Subcutaneous adipose tissue (tissue), 4 donors: ENCODE measurements around the gene WDCP. TPM values are rescaled to one million over a fixed set of nuclear protein-coding genes. Genes with fewer than 3 reads are reported as not detected.

Source experiments
- total RNA-seq, 4 donors: library from RNA; depleted of rRNA; stranded (reverse); fragments of >200 nt; gene quantifications; one replicate each; pipeline ENCODE4 v1.1.0, GENCODE V29; 2016
- TF ChIP-seq, protein P1 (sequence below): fragments of 450-650 bp; IDR thresholded peaks from one replicate; pipeline ENCODE4 v1.5.1; 2016; ENCODE audit warnings: low read depth, mild to moderate bottlenecking, control low read depth, antibody characterized with exemption, moderate library complexity

WDCP gene
- total RNA-seq, 4 donors from 2014 or later: 3.8 to 6.5 (median 5.1) TPM

DNA sequence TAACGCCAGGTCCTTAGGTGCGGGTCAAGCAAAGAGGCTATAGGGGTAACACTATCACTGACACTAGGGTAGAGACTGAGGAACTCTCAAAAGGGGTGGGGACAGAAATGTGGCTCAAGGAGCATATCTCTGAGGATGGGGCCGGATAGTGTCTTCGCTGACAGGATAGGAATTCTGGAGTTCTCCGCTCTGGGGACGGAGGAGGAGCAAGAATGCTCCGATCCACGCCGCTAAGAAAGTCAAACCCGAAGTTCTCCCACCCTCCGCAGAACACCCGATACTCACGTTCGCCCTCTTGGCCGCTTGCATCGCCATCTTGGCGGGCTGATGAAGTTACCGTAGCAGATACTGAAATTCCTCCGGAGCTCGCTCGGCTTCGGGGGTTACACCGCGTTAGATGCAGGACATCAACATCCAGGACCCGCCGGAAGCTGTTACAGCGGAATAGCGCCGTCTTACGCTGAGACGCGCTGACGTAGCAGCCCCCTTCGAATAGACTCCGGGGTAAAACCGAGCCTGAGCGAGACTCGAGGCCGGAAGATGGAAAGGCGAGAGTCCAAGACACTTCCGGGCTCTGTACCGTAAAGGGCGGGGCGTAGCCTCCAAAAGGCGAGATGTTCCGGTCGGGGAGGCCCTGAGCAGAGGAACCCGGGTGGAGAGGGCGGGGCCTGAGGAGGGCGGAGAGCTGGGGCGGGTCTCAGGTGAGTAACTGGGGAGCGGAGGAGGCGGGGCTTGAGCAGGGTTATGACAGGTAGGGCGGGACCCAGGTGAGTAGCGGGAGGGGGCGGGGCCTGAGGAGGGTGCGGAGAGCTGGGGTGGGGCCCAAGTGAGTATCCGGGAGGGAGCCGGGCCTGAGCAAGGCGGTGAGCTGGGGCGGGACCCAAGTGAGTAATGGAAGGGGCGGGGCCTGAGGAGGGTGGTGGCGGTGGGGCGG lies 29.0 kb upstream of the WDCP start, which contains the start of gene SF3B6:
SF3B6 (minus strand) TSS at position 412 of the 934 bp plus-strand sequence; CDS start at position 315, 97 bp downstream.
- TF ChIP-seq, protein P1, sequence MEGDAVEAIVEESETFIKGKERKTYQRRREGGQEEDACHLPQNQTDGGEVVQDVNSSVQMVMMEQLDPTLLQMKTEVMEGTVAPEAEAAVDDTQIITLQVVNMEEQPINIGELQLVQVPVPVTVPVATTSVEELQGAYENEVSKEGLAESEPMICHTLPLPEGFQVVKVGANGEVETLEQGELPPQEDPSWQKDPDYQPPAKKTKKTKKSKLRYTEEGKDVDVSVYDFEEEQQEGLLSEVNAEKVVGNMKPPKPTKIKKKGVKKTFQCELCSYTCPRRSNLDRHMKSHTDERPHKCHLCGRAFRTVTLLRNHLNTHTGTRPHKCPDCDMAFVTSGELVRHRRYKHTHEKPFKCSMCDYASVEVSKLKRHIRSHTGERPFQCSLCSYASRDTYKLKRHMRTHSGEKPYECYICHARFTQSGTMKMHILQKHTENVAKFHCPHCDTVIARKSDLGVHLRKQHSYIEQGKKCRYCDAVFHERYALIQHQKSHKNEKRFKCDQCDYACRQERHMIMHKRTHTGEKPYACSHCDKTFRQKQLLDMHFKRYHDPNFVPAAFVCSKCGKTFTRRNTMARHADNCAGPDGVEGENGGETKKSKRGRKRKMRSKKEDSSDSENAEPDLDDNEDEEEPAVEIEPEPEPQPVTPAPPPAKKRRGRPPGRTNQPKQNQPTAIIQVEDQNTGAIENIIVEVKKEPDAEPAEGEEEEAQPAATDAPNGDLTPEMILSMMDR: no peak

DNA sequence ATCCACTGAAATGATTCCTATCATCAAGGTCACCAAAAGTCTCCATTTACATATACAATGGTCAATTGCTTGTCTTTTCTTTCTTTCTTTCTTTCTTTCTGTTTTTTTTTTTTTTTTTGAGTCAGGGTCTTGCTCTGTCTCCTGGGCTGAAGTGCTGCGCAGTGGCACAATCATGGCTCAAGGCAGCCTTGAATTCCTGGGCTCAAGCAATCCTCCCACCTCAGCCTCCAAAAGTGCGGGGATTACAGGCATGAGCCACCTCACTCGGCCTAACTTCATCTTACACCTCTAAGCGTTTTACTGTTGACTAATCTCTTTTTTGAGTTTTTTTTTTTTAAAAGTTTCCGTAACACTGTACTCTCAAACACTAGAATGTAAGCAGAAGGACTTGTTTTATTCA lies 28.1 kb upstream of the WDCP start:
- TF ChIP-seq, protein P1: no peak

DNA sequence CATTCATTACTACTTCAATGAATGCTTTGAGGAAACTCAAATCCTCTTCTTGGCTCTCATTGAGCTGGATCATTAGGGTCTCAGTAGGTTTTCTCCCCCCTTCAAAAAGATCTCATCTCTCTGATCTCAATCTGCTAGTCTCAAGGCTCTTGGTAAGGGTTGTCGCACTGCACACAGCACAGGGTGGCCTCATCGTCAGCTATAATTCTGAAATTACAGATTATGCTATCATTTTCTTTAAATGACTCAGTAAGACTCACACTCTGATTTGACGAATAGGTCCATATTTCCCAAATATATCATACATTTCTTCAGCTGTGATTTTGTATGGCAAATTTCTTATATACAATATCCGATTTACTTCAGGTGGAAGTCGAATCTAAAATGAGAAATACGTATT lies 26.6 kb upstream of the WDCP start:
- TF ChIP-seq, protein P1: no peak

DNA sequence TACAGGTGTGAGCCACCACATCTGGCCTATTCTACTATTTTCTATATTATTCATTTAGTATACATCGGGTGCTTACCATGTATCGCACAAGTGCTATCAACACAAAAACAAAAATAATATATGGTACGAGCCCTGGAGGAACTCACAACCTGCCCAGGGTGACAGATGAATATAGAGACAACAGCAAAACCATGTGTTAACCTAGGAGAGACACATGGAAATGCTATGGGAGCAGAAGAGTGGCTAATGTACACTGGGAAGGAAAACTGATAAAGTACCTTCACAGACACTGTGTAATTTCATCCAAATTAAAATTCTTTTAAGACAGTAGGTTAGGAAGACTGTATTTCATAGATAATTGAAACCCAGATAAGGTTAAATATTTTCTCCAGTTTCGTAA lies 25.1 kb upstream of the WDCP start:
- TF ChIP-seq, protein P1: no peak

DNA sequence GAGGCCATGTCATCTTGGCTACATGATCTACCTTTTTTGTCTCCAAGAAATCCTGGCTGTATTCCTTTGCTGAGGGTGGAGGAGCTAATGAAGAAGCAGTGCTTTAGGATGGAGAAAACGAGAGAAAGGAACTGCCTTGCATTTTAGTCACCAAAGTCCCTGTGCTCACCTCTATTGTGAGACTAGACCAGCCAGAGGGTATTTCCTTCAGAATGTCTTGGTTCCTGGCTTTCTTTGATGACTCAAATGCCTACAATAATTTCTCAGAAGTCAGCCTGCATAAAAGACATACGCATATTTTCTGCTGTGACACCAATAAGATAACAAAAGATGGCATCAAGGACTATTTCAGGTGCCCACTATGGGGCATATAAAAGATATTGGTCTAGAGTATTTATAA lies 18.1 kb upstream of the WDCP start:
- TF ChIP-seq, protein P1: no peak

DNA sequence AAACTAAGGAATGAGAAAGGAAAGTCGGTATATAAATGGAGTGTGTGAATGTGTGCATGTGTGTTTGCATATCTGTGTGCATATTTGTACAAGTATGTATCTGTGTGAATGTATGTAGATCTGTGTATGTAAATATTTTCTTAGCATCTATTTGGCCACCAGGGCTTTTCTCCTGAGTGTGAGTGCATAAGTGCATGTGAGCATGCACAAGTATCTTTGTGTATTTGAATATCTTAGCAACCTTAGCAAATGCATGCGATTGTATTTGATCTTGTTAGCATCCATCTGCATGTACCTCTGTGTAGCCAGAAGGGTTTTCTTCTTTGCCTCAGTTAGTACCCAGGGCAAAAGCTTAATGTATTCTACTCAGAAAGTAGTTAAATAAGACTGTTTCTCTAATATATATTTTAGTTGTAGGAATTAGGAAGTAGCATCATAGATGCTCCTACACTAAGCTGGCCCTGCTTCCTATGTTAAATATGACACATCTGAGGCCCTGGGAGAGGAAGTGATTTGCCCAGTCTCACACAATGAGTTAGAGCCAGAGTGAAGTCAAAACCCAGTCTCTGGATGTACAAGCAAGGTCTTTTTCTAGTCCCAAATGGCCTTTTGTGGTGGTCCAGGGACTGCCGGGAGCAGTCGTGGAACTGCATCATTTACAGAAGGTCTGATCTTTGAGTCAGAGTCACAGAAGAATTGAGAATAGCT lies 11.5 kb upstream of the WDCP start:
- TF ChIP-seq, protein P1: no peak

DNA sequence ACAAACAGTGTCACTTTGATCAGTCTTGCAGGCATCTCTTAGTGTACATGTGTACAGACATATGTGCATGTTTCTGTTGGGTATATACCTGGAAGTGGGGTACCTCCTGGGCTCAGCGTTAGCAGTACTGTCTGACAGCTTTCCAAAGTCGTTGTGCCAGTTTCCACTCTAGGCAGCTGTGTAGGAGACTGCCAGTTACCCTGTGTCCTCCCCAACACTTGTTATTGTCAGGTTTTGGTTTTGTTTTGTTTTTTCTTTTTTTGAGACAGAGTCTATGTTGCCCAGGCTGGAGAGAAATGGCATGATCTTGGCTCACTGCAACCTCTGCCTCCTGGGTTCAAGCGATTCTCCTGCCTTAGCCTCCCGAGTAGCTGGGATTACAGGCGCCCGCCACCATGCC lies 8.6 kb upstream of the WDCP start:
- TF ChIP-seq, protein P1: no peak
